IPS-18a (cell line): ENCODE data around the gene RBFOX1.

ENCODE experiments used
- H3K27ac ChIP-seq: one replicate; pipeline ENCODE4 v1.5.1; 2013; ENCODE audit warnings: low read length
- H3K27me3 ChIP-seq: one replicate; pipeline ENCODE4 v1.6.1; 2013; ENCODE audit warnings: mild to moderate bottlenecking, low read length; ENCODE audit not compliant: control insufficient read depth, insufficient read depth
- H3K36me3 ChIP-seq: one replicate; pipeline ENCODE4 v1.6.1; 2013; ENCODE audit warnings: low read depth, low read length; ENCODE audit not compliant: control insufficient read depth
- H3K4me1 ChIP-seq: one replicate; pipeline ENCODE4 v1.6.1; 2013; ENCODE audit warnings: low read depth, low read length; ENCODE audit not compliant: control insufficient read depth
- H3K4me3 ChIP-seq: one replicate; pipeline ENCODE4 v1.5.1; 2013; ENCODE audit warnings: low read length
- H3K9ac ChIP-seq: one replicate; pipeline ENCODE4 v1.6.1; 2013; ENCODE audit warnings: mild to moderate bottlenecking, low read length, moderate library complexity
- H3K9me3 ChIP-seq: one replicate; pipeline ENCODE4 v1.6.1; 2013; ENCODE audit warnings: low read depth, low read length; ENCODE audit not compliant: control insufficient read depth

RBFOX1 gene

GRCh38 chr16:7590934-7591333 is 258.3 kb downstream of the RBFOX1 start:
- no peak overlapping the region for H3K4me3 ChIP-seq

GRCh38 chr16:7596308-7596707 is 263.7 kb downstream of the RBFOX1 start:
- Histone ChIP-seq H3K9me3 (no peaks in the 10 kb centered on the region), H3K36me3 (no peaks in the 10 kb centered on the region), H3K4me3 (no peak overlapping the region), H3K4me1 (peaks cover 3% of the 10 kb centered on the region), H3K27ac (no peak overlapping the region), H3K9ac (no peak overlapping the region), H3K27me3 (no peaks in the 10 kb centered on the region)

More at GRCh38 chr16:7590934-7591333, 258.3 kb downstream of the RBFOX1 start:
- H3K36me3 ChIP-seq = no peaks in the 10 kb centered on the region
- H3K9me3 ChIP-seq = no peaks in the 10 kb centered on the region
- no peak overlapping the region for H3K9ac ChIP-seq
- H3K4me1 ChIP-seq = peaks cover 3% of the 10 kb centered on the region
- no peaks in the 10 kb centered on the region for H3K27me3 ChIP-seq
- H3K27ac ChIP-seq = no peak overlapping the region

GRCh38 chr16:7597677-7598076 is 265.0 kb downstream of the RBFOX1 start:
- Histone ChIP-seq H3K4me1 (peaks cover 14% of the 10 kb centered on the region), H3K9ac (no peak overlapping the region), H3K36me3 (no peaks in the 10 kb centered on the region), H3K4me3 (no peak overlapping the region), H3K27me3 (no peaks in the 10 kb centered on the region), H3K27ac (no peak overlapping the region), H3K9me3 (no peaks in the 10 kb centered on the region)

- no peak overlapping the region for H3K9ac ChIP-seq
- H3K4me3 ChIP-seq = no peak overlapping the region
- H3K9me3 ChIP-seq = no peaks in the 10 kb centered on the region
- H3K36me3 ChIP-seq = no peaks in the 10 kb centered on the region
- no peaks in the 10 kb centered on the region for H3K27me3 ChIP-seq
- H3K4me1 ChIP-seq = peaks cover 15% of the 10 kb centered on the region
- no peak overlapping the region for H3K27ac ChIP-seq
Observed at GRCh38 chr16:7601100-7601499, 268.5 kb downstream of the RBFOX1 start.

- Histone ChIP-seq H3K27ac (no peak overlapping the region), H3K4me1 (peaks cover 15% of the 10 kb centered on the region), H3K9me3 (no peaks in the 10 kb centered on the region), H3K36me3 (no peaks in the 10 kb centered on the region), H3K27me3 (no peaks in the 10 kb centered on the region), H3K4me3 (no peak overlapping the region), H3K9ac (no peak overlapping the region)
Observed at GRCh38 chr16:7602291-7602950, 269.8 kb downstream of the RBFOX1 start.

- H3K9me3 ChIP-seq = no peaks in the 10 kb centered on the region
- peaks cover 11% of the 10 kb centered on the region for H3K4me1 ChIP-seq
- H3K9ac ChIP-seq = no peak overlapping the region
- H3K4me3 ChIP-seq = no peak overlapping the region
- no peak overlapping the region for H3K27ac ChIP-seq
- no peaks in the 10 kb centered on the region for H3K27me3 ChIP-seq
- no peaks in the 10 kb centered on the region for H3K36me3 ChIP-seq
Observed at GRCh38 chr16:7605812-7606211, 273.2 kb downstream of the RBFOX1 start.

GRCh38 chr16:7612671-7613070 is 280.0 kb downstream of the RBFOX1 start:
- Histone ChIP-seq H3K27ac (no peak overlapping the region), H3K27me3 (no peaks in the 10 kb centered on the region), H3K36me3 (no peaks in the 10 kb centered on the region), H3K4me1 (no peaks in the 10 kb centered on the region), H3K4me3 (no peak overlapping the region), H3K9ac (no peak overlapping the region), H3K9me3 (no peaks in the 10 kb centered on the region)

- H3K27ac ChIP-seq = no peak overlapping the region
Observed at GRCh38 chr16:7613518-7613917, 280.9 kb downstream of the RBFOX1 start.

GRCh38 chr16:7614021-7614795 is 281.6 kb downstream of the RBFOX1 start:
- no peaks in the 10 kb centered on the region for H3K36me3 ChIP-seq
- no peaks in the 10 kb centered on the region for H3K4me1 ChIP-seq
- H3K27me3 ChIP-seq = no peaks in the 10 kb centered on the region
- H3K27ac ChIP-seq = no peak overlapping the region
- H3K9ac ChIP-seq = no peak overlapping the region
- H3K4me3 ChIP-seq = no peak overlapping the region
- H3K9me3 ChIP-seq = no peaks in the 10 kb centered on the region

More at GRCh38 chr16:7613518-7613917, 280.9 kb downstream of the RBFOX1 start:
- Histone ChIP-seq H3K4me3 (no peak overlapping the region), H3K27me3 (no peaks in the 10 kb centered on the region), H3K4me1 (no peaks in the 10 kb centered on the region), H3K9ac (no peak overlapping the region), H3K36me3 (no peaks in the 10 kb centered on the region), H3K9me3 (no peaks in the 10 kb centered on the region)

GRCh38 chr16:7615565-7615964 is 282.9 kb downstream of the RBFOX1 start:
- no peaks in the 10 kb centered on the region for H3K27me3 ChIP-seq
- no peaks in the 10 kb centered on the region for H3K9me3 ChIP-seq
- no peaks in the 10 kb centered on the region for H3K4me1 ChIP-seq
- no peak overlapping the region for H3K4me3 ChIP-seq
- H3K36me3 ChIP-seq = no peaks in the 10 kb centered on the region
- H3K27ac ChIP-seq = no peak overlapping the region
- no peak overlapping the region for H3K9ac ChIP-seq

- H3K27me3 ChIP-seq = no peaks in the 10 kb centered on the region
- no peaks in the 10 kb centered on the region for H3K36me3 ChIP-seq
- peaks cover 11% of the 10 kb centered on the region for H3K4me1 ChIP-seq
- H3K9ac ChIP-seq = no peak overlapping the region
- H3K9me3 ChIP-seq = no peaks in the 10 kb centered on the region
- no peak overlapping the region for H3K27ac ChIP-seq
- H3K4me3 ChIP-seq = no peak overlapping the region
Observed at GRCh38 chr16:7624871-7625766, 292.5 kb downstream of the RBFOX1 start.
